Activated CD8-positive, alpha-beta memory T cell treated with anti-CD3 and anti-CD28 coated beads for 4 hours (primary cell): Measurements from ENCODE around the gene CDH23.

ENCODE experiments used
- DNase-seq, 2 donors: peaks; one replicate each; pipeline ENCODE4 v3.0.0-alpha.2; 2020; ENCODE audit warnings: low read depth in 2 of 2

Gene CDH23

GRCh38 chr10:71423250-71423649 is 26.5 kb downstream of the CDH23 start:
- DNase-seq, result no peak

- DNase-seq, result no peak
Observed at GRCh38 chr10:71423901-71424300, 27.2 kb downstream of the CDH23 start.

- DNase-seq, result no peak
Observed at GRCh38 chr10:71424496-71425194, 27.9 kb downstream of the CDH23 start.

GRCh38 chr10:71426058-71426605 is 29.4 kb downstream of the CDH23 start:
- no peak for DNase-seq

- DNase-seq, result no peak
Observed at GRCh38 chr10:71427246-71427645, 30.5 kb downstream of the CDH23 start.

- DNase-seq, result no peak
Observed at GRCh38 chr10:71429304-71429703, 32.6 kb downstream of the CDH23 start.

GRCh38 chr10:71429929-71430328 is 33.2 kb downstream of the CDH23 start:
- DNase-seq, result no peak

- DNase-seq, result no peak
Observed at GRCh38 chr10:71431239-71432100, 34.8 kb downstream of the CDH23 start.

- DNase-seq, result no peak
Observed at GRCh38 chr10:71432101-71432905, 35.6 kb downstream of the CDH23 start.

- no peak for DNase-seq
Observed at GRCh38 chr10:71432956-71433767, 36.4 kb downstream of the CDH23 start.

GRCh38 chr10:71433768-71434744 is 37.3 kb downstream of the CDH23 start:
- DNase-seq, result no peak

GRCh38 chr10:71434760-71435394 is 38.2 kb downstream of the CDH23 start:
- DNase-seq, result no peak

GRCh38 chr10:71435571-71436267 is 39.0 kb downstream of the CDH23 start:
- no peak for DNase-seq

GRCh38 chr10:71436268-71437125 is 39.8 kb downstream of the CDH23 start:
- DNase-seq, result no peak

GRCh38 chr10:71437537-71438092 is 40.9 kb downstream of the CDH23 start:
- no peak for DNase-seq

- no peak for DNase-seq
Observed at GRCh38 chr10:71438761-71439160, 42.0 kb downstream of the CDH23 start.

GRCh38 chr10:71439670-71440425 is 43.1 kb downstream of the CDH23 start:
- no peak for DNase-seq
